ENCODE data around the gene CORO2A. TPM values are rescaled to one million over a fixed set of nuclear protein-coding genes. Genes with fewer than 3 reads are reported as not detected.
A peak's percentile ranks its signal among the peaks of the same experiment; 100 is the strongest.

The CORO2A gene
- total and polyA plus RNA-seq, 2 of the 13 experiments (the other 11 are each of a cell fraction or from before 2014, with no cell fraction given) = 14.4 to 15.3 TPM

DNA sequence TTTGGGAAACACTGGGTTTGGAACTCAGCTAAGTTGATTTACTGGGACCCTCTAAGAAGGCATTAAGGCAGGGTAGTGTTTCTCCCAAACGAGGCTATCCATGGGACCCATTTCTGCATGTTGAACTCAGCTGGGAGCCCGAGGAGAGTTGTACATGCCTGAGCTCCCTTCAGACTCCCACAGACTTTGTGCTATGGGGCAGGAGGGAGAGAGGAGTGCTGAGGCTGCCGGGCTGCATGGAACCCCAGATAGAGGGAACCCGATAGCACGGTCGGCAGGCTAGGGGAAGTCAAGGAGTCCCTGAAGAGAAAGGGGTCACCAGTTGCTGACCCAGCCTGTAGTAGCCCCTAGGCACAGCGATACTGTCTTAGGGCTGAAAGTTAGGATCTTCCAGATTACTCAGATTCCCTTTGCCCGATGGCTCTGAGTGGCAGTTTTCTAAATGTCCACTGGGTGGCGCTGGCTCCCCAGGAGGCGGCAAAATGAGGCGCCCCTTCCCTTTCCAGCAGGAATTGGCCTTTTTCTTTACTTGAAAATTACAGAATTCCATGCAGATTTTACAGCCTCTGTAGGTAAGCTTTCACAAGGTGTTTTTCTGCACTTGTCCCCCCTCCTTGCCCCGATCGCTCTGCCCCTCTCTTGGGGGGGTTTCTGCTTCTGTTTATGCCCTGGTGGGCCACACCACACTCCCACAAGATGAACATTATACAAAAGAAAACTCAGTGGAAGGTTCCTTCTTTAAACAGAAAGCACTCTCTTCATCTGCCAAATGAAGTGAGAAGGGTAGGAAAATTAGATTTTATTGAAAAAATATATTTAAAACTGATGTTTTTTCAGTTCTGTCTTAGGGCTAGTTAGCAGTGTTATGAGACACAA is 118.1 kb downstream of the CORO2A start (continued):
- TF ChIP-seq, protein P1, sequence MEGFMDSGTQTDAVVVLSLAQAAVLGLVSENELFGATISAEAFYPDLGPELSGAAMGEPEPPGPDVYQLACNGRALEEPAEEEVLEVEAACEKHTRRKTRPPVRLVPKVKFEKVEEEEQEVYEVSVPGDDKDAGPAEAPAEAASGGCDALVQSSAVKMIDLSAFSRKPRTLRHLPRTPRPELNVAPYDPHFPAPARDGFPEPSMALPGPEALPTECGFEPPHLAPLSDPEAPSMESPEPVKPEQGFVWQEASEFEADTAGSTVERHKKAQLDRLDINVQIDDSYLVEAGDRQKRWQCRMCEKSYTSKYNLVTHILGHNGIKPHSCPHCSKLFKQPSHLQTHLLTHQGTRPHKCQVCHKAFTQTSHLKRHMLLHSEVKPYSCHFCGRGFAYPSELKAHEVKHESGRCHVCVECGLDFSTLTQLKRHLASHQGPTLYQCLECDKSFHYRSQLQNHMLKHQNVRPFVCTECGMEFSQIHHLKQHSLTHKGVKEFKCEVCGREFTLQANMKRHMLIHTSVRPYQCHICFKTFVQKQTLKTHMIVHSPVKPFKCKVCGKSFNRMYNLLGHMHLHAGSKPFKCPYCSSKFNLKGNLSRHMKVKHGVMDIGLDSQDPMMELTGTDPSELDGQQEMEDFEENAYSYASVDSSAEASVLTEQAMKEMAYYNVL (CRISPR knock-in tag; IDR thresholded peaks at IDR 0.05; ENCODE audit: borderline replicate concordance) = no peak
- TF ChIP-seq MIER2 (CRISPR knock-in tag; IDR thresholded peaks at IDR 0.05) (no peak), ARNT2 (CRISPR knock-in tag; IDR thresholded peaks at IDR 0.05; ENCODE audit: low read depth) (no peak), RFX5 (IDR thresholded peaks at IDR 0.05; ENCODE audit: low read depth, low read length) (no peak), ZNF253 (CRISPR knock-in tag; IDR thresholded peaks at IDR 0.05; ENCODE audit: borderline replicate concordance) (no peak), ONECUT2 (CRISPR knock-in tag; IDR thresholded peaks at IDR 0.05) (no peak), ZNF615 (CRISPR knock-in tag; IDR thresholded peaks at IDR 0.05; ENCODE audit: borderline replicate concordance) (no peak), AGO1 (IDR thresholded peaks at IDR 0.05; ENCODE audit: low read depth, low read length, poor library complexity, severe bottlenecking) (no peak), XRCC5 (optimal IDR thresholded peaks at IDR 0.05; ENCODE audit: low read length) (peak; percentile 63), ARNT (IDR thresholded peaks at IDR 0.05) (no peak), SRY (CRISPR knock-in tag; IDR thresholded peaks at IDR 0.05) (no peak), ETV5 (CRISPR knock-in tag; IDR thresholded peaks at IDR 0.05; ENCODE audit: borderline replicate concordance) (0 out of 2 replicates have a peak, but pooled peaks have one; percentile 19), PHF21A (CRISPR knock-in tag; IDR thresholded peaks at IDR 0.05) (peak; percentile 46; the same call in 1 of the 2 replicates), MIXL1 (CRISPR knock-in tag; IDR thresholded peaks at IDR 0.05) (0 out of 2 replicates have a peak, but pooled peaks have one; percentile 25), ZNF776 (CRISPR knock-in tag; IDR thresholded peaks at IDR 0.05) (no peak)
- TF ChIP-seq, protein P2, sequence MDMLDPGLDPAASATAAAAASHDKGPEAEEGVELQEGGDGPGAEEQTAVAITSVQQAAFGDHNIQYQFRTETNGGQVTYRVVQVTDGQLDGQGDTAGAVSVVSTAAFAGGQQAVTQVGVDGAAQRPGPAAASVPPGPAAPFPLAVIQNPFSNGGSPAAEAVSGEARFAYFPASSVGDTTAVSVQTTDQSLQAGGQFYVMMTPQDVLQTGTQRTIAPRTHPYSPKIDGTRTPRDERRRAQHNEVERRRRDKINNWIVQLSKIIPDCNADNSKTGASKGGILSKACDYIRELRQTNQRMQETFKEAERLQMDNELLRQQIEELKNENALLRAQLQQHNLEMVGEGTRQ (IDR thresholded peaks at IDR 0.05; ENCODE audit: low read depth, low read length) = no peak
- TF ChIP-seq, protein P2 (CRISPR knock-in tag; IDR thresholded peaks at IDR 0.05; ENCODE audit: borderline replicate concordance) = no peak
- TF ChIP-seq, protein P3, sequence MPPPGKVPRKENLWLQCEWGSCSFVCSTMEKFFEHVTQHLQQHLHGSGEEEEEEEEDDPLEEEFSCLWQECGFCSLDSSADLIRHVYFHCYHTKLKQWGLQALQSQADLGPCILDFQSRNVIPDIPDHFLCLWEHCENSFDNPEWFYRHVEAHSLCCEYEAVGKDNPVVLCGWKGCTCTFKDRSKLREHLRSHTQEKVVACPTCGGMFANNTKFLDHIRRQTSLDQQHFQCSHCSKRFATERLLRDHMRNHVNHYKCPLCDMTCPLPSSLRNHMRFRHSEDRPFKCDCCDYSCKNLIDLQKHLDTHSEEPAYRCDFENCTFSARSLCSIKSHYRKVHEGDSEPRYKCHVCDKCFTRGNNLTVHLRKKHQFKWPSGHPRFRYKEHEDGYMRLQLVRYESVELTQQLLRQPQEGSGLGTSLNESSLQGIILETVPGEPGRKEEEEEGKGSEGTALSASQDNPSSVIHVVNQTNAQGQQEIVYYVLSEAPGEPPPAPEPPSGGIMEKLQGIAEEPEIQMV (CRISPR knock-in tag; IDR thresholded peaks at IDR 0.05; ENCODE audit: low read depth) = no peak
- TF ChIP-seq, protein P4, sequence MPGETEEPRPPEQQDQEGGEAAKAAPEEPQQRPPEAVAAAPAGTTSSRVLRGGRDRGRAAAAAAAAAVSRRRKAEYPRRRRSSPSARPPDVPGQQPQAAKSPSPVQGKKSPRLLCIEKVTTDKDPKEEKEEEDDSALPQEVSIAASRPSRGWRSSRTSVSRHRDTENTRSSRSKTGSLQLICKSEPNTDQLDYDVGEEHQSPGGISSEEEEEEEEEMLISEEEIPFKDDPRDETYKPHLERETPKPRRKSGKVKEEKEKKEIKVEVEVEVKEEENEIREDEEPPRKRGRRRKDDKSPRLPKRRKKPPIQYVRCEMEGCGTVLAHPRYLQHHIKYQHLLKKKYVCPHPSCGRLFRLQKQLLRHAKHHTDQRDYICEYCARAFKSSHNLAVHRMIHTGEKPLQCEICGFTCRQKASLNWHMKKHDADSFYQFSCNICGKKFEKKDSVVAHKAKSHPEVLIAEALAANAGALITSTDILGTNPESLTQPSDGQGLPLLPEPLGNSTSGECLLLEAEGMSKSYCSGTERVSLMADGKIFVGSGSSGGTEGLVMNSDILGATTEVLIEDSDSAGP (CRISPR knock-in tag; IDR thresholded peaks at IDR 0.05; ENCODE audit: borderline replicate concordance) = no peak; the same call in 1 of the 2 replicates
- TF ChIP-seq, protein P5, sequence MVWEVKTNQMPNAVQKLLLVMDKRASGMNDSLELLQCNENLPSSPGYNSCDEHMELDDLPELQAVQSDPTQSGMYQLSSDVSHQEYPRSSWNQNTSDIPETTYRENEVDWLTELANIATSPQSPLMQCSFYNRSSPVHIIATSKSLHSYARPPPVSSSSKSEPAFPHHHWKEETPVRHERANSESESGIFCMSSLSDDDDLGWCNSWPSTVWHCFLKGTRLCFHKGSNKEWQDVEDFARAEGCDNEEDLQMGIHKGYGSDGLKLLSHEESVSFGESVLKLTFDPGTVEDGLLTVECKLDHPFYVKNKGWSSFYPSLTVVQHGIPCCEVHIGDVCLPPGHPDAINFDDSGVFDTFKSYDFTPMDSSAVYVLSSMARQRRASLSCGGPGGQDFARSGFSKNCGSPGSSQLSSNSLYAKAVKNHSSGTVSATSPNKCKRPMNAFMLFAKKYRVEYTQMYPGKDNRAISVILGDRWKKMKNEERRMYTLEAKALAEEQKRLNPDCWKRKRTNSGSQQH (CRISPR knock-in tag; IDR thresholded peaks at IDR 0.05; ENCODE audit: low read depth) = no peak

Data from HepG2 (cell line).